HTERT RPE-1 (cell line): ENCODE measurements around the gene CALHM4.

Source experiments
- in situ Hi-C: fragments of 300-500 bp; cut with MboI; formaldehyde crosslinking; loops from 4 replicates; pipeline ENCODE4 v1.14.3; 2020; ENCODE audit warnings: low sequenced_read_pairs

Gene CALHM4, protein sequence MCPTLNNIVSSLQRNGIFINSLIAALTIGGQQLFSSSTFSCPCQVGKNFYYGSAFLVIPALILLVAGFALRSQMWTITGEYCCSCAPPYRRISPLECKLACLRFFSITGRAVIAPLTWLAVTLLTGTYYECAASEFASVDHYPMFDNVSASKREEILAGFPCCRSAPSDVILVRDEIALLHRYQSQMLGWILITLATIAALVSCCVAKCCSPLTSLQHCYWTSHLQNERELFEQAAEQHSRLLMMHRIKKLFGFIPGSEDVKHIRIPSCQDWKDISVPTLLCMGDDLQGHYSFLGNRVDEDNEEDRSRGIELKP

DNA sequence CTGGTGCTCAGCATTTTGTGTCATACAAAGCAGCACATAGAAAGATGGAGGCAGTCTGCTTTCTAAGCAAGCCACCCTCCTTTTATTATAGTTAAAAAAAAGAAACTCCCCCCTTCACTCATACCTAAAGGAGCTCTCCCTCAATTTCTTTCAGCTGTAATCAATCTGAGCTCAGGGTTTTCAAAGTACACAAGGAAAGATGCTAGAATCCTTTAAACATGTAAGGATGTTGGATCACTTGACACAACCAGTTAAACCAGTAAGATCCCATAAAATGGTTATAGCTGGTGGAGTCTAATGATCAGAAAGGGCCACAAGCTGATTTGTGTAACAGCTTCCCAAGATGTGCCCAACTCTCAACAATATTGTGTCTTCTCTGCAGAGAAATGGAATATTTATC lies at the start of gene CALHM4:
Gene CALHM4 (plus strand): TSS at position 301 of the 400 bp plus-strand sequence. CDS start 43 bp downstream, at position 344.
- in situ Hi-C loops: no loop called here

DNA sequence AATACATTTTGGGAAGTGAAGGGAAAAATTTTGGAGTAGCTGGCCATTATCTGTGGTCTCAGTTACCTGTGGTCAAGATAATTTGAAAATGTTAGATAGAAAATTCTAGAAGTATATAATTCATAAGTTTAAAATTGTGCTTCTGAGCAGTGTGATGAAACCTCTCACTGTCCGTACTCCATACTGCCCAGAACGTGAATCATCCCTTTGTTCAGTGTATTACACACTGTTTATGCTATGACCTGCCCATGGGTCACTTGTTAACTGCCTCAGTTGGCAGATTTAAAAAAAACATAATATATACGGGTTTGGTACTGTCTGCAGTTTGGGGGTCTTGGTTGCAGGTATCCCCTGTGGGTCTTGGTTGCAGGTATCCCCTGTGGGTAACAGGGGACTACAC lies 46.2 kb upstream of the CALHM4 start:
- in situ Hi-C loops: no loop called here

DNA sequence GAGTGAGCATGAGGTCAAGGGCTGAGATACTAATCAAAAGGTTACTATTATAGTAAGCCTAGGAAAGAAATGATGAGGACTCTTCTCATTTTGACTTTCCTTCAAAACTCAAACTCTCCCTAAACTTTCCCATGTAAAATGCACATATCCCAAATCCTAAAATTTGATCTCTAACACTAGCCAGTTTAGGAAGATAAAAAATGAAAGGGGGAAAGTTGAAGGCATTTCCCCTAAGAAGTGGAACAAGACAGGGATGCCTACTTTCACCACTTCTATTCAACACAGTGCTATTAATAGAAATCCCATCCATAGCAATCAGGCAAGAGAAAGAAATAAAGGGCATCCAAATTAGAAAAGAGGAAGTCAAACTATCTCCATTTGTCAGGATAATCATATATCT lies 45.0 kb upstream of the CALHM4 start:
- in situ Hi-C loops: no loop called here

DNA sequence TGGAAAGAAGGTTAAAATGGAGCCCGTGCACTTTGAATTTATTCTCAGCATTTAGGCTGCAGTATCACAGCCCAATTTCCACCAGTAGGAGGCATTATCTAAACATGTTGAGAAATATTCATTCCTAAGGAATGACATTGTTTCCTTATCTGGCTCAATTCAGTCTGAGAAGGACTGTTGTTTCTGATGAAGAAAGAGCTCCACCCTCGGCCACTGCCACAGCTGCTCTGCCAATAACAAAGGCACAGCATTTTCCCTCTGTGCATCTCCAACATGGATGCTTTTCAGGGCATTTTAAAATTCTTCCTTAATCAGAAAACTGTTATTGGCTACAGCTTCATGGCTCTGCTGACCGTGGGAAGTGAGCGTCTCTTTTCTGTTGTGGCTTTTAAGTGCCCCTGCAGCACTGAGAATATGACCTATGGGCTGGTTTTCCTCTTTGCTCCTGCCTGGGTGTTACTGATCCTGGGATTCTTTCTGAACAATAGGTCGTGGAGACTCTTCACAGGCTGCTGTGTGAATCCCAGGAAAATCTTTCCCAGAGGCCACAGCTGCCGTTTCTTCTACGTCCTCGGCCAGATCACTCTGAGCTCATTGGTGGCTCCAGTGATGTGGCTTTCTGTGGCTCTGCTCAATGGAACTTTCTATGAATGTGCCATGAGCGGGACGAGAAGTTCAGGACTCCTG lies 42.0 kb upstream of the CALHM4 start, which contains the start of gene CALHM5:
Gene CALHM5 (plus strand): TSS at position 216 of the 687 bp plus-strand sequence. CDS start 58 bp downstream, at position 274.
- in situ Hi-C loops: no loop called here

DNA sequence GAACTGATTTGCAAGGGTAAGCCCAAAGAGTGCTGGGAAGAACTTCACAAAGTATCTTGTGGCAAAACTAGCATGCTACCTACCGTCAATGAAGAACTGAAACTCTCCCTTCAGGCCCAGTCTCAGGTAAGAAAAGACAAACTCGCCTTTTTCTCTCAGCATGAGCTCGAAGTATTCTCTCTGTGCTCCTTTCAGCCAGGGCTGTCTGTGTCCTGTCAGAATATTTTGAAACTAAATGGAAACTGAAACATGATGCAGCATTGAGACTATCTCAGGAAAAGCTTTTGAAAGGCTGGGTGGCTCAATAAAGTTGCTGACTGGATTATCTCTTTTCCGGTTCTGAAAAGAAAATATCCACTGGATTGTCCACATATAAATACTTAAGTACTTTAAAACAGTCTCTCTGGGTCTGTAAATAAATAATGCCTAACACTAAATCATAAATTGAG lies 41.4 kb upstream of the CALHM4 start:
- in situ Hi-C loops: no loop called here

DNA sequence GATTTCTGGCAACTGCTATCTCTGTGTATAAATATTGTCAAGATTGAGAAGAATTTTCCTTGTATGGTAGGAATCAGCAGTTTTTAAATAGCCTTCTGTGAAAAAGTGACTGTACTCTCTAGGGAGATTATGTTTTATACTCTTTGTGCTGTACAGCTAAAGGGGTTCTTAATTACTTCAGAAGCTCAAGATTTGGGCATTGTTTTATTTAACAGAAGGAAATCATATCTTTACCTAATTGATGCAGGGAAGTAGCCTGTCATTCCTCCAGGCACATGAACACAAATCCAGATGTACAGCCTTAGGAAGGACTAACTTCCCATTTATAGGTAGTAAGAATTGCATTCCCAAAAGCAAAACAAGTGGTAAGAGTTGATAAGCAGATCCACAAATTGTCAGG lies 40.8 kb upstream of the CALHM4 start:
- in situ Hi-C loops: no loop called here

DNA sequence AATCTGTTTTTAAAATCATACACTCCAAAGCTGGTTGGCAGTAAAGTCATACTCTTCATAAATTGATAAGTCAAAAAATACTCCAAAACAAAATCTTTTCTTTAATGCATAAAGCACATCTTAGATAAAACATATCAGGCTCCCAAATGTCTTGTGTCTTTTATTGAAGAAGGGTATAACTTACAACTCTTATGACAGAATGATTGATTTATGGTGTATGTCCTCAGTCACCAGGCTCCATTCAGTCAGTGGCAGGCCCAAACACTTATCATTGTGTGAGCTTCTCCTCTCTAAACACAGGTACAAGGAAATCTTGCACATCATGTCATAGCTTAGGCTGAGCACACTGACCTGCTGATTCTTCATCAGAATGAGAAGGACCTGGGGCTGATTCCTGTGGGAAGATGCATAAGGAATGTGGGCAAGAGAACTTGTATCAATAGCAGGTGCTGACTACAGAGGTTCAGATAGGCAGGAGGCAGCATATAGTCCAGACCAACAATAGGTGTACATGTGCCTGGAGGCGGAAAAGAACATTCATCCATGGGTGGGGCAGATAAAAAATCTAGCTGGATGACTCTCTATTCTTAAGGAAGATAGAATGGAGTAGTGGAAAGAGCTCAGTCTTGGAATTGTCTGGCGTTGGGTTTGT lies 40.2 kb upstream of the CALHM4 start:
- in situ Hi-C loops: no loop called here

DNA sequence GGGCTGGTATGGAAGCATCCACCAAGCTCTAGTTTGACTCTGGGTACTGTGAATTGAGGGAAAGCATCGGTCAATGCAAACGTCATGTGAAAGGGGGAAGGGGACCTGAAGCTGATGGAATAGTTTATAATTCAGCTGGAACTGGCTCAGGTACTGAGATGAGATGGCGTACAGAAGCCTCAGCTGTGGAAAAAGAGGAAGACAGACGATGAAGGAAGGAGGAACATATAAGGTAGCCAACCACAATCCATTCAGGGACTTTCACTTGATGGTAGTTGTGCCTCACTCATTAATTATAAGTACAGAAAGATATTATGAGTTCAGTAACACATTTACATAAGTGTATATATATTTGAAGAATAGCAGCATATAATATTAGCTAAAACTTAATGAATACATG lies 39.4 kb upstream of the CALHM4 start:
- in situ Hi-C loops: no loop called here

DNA sequence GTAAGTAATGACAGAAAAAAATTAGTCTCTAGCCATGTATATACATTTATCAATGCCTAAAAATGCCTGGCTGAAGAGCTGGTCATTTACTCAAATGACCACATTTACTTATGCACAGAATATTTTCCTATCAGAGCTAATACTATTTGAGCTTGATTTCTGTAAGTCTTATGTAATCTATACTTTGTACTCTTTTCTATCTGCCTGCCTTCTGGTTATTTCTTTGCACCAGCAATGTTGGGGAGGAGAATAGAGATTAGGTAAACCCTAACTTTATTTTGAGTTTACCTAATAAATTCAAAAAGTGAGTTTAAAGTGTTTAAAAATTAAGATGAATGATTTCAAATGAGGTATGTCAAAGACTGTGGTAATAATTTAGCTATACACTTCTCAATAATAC lies 38.4 kb upstream of the CALHM4 start:
- in situ Hi-C loops: no loop called here

DNA sequence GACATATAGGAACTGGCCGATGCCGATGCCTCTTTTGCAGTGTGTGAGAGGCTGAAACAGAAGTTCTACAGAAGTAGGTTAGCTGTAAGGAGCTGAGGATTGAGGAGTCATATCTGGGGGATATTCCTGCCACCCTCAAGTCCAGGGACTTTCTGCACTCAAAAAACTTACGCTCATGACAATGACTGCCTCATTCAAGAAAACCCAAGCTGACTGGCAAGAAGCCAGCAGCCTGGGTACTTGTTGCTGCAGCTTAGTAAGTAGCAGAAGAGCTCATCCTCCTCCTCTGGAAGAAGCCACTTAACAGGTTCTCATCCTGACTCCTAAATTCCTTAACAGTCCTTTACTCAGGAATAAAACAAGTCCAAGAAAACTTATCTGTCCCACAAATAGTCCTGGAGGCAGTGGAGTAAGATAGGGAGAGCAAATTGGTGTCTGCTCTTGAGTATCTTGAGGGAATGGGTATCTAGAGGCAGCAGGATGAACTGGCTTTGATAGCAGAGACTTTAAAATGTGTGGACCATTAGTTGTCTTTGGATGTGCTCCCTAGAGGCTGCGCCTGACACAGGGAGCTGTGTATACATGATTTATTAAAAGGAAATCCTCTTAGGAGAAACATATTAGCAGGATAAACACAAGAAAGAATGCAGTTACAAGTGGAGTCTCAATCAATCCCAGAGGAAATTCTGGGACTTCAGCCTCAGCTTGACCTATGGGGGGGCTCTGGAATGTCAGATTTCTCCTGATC lies 34.8 kb upstream of the CALHM4 start:
- in situ Hi-C loops: no loop called here

DNA sequence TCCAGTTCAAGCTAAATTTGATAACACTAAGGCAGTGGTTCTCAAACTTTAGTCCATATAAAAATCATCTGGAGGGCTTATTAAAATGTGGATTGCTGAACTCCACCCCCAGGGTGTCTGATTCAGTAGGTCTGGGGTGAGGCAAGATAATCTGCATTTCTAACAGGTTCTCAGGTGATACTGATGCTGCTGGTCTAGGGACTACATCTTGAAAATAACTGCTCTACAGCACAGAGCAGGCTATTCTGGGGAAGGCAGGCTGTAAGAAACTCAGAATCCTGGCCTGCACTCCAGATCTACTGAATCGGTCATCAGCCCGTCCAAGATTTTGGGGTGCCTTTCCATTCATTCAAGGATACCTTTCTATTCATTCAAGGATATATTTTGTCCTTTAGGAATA lies 30.7 kb upstream of the CALHM4 start:
- in situ Hi-C loops: no loop called here

DNA sequence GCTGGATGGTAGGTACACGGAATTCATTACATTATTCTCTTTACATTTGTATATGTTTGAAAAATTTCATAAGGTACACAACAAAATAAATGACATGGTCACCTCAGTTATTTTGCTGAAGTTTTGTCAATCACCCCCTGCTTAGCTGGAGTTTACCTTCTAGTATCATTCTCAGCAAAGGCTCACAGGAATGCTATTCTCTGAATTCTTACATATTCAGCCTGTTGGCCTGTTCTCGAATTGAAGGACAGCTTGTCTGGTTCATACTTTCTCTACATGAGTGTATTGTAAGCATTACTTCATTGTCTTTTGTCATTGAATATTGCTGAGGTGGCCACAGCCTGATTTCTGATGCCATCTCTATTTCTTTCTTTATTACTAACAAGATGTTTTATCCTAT lies 29.3 kb upstream of the CALHM4 start:
- in situ Hi-C loops: no loop called here

DNA sequence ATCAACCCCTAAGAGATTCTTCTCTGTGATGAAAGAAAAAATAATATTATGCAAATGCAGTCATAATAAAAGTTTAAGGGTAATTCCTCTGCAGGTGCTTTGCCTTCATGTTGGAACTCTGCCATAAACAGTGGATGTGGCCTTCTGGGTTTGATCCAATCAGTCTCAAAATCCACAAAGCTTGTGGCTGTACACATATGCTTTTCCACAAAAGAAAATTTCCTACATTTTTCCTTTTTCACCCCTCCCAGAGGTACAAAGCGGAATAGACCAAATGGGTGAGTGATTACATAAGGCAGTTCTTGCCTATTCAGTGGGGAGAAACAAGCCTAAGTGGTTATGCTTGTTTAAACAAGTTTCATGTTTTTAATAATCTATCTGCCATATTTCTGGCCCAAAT lies 25.4 kb upstream of the CALHM4 start:
- in situ Hi-C loops: no loop called here

DNA sequence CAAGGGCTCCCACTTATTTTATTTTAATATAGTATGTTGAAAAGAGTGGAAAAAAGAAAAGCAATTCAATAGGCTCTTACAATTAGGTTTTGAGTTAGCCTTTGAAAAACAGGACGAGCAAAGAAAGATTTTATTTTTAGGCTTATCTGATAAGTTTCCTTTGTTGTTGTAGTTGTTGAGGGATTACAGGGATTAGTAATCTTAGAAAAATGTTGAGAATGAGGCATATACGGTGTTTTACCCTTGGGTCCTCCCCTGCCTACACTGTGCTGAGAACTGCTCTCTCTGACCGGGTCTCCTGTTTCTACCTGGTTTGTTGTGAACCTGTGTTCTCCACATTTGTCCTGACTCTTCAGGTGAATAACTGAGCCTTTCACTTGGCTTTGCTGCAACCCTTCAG lies 24.8 kb upstream of the CALHM4 start:
- in situ Hi-C loops: no loop called here

DNA sequence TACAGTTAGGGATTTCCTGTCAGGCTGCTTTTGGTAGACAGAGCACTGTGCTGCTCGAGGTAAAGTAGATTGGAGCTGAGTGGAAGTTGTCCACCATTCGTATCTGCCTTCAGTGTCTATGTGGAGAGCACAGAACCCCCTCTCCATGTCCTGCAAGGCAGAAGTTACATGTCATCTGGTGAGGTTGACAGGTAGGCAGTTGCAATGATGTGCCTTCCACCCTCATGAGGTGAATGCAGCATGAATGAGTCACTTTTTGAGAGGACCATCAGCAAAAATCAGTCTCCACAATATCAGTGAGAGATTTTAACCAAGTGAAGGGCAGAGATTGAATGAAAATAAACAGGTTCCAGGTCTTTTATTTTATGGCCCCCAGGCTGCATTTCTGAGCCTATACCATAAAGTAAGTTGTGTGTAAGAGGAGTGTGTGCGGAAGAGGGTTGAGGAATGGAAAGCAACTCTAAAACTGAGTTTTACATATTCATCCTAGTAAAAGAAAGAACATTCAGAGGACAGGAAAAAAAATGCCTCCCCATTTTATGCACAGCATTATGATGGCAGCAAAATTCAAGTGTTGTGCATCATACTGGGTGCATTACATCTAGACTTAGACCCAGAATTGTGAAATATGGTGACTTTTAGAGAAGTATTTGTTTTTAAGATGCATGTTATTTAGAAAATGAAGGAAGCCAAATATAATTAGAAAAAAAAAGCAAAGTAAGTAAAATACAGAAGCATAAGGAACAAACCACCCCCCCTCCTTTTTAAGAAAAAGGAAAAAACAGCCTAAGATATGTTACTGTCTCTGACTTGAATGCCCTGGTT lies 23.9 kb upstream of the CALHM4 start:
- in situ Hi-C loops: no loop called here

DNA sequence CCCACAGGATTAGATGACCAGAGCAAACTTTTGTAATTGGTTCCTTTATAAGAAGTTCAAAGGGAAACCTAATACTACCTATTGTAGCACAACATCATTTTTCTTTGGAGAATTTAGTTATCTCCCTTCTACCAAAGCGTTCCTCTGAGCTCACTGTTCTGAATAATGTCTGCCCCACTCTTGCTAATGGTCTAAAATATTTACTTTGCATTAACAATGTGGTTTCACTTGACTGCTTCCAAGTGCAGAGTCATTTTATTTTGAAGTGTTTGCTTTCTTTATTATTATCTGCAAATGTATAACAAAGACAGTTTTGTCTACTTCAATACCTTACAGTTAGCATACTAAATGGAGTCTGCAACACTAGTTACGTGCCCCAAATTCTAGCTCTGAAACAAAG lies 23.1 kb upstream of the CALHM4 start:
- in situ Hi-C loops: no loop called here

DNA sequence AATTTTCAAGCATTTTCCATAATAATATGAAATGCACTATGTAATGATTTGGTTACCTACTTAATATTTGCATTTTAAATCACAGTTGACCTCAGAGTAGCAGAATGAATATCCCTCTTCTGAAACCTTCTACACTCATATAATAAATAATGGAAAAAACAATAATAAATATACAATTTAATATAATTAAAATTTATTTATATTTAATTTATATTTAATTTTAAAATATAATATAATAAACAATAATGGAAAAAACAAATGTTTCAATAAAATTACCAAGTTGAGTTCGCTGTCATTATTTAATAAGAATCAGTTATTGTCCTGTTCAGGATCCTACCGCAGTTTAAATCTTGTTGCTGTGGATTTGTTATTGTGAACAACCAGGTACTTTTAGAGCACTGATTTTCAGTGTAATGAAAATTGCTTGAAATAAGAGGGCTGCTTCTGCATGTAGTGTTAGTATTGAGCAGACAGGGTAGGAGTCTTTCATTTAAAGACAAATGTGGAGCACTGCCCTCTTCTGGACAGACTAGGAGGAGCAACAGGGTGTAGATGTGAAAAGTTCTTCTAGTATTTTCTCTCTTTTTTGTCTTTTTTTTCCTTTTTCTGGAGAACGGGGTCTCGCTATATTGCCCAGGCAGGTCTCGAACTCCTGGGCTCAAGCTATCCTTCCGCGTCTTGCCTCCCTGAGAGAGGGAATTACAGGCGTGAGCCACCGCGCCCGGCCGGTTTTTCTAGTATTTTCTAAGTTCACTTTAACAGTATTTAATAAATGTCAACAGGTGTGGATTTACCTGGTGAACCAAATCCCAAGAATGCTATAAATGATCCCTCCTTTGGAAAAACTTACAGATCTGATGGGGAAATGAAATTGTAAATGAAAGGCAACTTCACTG lies 21.6 kb upstream of the CALHM4 start:
- in situ Hi-C loops: no loop called here

DNA sequence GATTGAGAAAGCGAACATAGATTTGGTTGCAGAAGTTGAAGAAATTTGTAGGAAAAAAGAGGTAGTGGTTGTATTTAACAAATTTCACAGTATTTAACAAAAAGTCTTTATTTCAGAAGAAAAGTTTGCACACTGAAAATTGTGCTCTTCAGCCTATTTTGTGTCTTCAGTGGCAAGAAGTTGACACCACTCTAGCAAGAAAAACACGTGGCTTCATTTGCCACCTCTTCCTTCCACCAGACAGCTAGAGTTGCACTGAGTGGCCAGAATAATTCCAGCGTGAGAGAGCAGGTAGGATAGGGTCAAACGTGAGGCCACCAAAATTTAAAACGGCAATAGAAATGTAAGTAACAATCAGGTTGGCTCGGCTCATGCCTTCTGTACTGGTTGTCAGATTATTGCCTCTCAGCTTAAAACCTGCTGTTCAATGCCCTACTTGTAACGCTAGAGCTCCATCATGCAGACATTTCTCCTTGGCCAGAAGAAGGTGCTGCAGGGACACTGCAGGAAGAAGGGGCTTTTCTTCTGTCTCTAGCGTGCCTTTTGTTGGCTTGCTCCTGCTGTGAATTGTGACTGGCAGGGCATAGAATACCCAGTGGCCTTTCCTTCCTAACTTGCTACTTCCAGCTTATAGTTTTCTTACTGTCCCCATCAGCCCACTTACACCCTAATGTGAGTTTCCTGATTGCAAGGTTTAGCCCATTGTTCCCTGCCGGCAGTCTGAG lies 20.2 kb upstream of the CALHM4 start:
- in situ Hi-C loops: no loop called here

DNA sequence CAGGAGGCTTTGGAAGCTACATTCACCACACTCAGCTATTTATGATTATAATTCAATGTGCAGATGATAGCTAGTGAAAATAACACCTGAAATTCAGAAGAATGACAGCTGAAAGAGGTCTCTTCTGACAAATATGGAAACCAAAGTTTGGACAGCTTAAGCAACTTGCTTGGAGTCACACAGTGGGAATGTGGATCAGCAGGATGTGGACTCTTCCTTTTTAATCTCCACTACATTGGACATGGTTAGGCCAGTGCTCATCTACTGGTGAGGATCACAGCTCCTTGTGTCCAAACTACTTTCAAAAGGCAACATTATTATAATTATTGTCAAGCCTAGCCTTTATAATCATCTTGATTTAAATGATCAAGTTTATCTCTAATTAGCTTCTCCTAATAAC lies 18.4 kb upstream of the CALHM4 start:
- in situ Hi-C loops: no loop called here
